Measurements from ENCODE around the gene RETREG3. TPM values are rescaled to one million over a fixed set of nuclear protein-coding genes. Genes with fewer than 3 reads are reported as not detected.

Gene RETREG3
- total and polyA plus RNA-seq, 2 of the 13 experiments (the other 11 are each of a cell fraction or from before 2014, with no cell fraction given): 47.0 to 55.8 TPM

DNA sequence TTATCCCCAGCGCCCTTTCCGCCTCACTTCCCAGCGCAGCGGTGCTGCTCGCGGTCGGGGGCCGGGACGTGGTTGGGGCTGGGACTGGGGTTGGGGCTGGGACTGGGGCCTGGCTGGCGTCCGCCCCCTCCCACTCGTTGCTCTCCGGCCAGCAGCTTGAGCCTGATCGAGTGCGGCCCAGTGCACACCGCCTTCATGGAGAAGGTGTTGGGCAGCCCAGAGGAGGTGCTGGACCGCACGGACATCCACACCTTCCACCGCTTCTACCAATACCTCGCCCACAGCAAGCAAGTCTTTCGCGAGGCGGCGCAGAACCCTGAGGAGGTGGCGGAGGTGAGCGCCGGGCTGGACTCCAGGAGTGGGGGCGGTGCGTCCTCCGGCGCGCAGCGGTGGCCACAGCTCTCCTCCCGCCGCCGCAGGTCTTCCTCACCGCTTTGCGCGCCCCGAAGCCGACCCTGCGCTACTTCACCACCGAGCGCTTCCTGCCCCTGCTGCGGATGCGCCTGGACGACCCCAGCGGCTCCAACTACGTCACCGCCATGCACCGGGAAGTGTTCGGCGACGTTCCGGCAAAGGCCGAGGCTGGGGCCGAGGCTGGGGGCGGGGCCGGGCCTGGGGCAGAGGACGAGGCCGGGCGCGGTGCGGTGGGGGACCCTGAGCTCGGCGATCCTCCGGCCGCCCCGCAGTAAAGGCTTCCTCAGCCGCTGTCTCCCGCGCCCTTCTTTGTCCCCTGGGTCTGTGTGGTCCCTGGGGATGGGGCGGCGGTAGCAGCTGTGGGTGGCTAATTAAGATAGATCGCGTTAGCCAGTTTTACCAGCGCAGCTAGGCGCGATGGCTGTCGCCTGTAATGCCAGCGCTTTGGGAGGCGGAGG is 54.7 kb downstream of the RETREG3 start (continued):
- TF ChIP-seq, protein P1, sequence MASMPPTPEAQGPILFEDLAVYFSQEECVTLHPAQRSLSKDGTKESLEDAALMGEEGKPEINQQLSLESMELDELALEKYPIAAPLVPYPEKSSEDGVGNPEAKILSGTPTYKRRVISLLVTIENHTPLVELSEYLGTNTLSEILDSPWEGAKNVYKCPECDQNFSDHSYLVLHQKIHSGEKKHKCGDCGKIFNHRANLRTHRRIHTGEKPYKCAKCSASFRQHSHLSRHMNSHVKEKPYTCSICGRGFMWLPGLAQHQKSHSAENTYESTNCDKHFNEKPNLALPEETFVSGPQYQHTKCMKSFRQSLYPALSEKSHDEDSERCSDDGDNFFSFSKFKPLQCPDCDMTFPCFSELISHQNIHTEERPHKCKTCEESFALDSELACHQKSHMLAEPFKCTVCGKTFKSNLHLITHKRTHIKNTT (CRISPR knock-in tag; IDR thresholded peaks at IDR 0.05): 0 out of 2 replicates have a peak, but pooled peaks have one; percentile 66
- TF ChIP-seq, protein P2, sequence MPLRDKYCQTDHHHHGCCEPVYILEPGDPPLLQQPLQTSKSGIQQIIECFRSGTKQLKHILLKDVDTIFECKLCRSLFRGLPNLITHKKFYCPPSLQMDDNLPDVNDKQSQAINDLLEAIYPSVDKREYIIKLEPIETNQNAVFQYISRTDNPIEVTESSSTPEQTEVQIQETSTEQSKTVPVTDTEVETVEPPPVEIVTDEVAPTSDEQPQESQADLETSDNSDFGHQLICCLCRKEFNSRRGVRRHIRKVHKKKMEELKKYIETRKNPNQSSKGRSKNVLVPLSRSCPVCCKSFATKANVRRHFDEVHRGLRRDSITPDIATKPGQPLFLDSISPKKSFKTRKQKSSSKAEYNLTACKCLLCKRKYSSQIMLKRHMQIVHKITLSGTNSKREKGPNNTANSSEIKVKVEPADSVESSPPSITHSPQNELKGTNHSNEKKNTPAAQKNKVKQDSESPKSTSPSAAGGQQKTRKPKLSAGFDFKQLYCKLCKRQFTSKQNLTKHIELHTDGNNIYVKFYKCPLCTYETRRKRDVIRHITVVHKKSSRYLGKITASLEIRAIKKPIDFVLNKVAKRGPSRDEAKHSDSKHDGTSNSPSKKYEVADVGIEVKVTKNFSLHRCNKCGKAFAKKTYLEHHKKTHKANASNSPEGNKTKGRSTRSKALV (CRISPR knock-in tag; IDR thresholded peaks at IDR 0.05): peak; percentile 96
- TF ChIP-seq ZFP82 (CRISPR knock-in tag; IDR thresholded peaks at IDR 0.05; ENCODE audit: borderline replicate concordance): peak; percentile 92; the same call in 1 of the 2 replicates
- peak; percentile 96 for TF ChIP-seq HOXA5 (CRISPR knock-in tag; IDR thresholded peaks at IDR 0.05)
- peak; percentile 92 for TF ChIP-seq MIER3 (CRISPR knock-in tag; IDR thresholded peaks at IDR 0.05; ENCODE audit: borderline replicate concordance)
- TF ChIP-seq RBFOX2 (IDR thresholded peaks at IDR 0.05; ENCODE audit: low read depth, low read length): peak; percentile 96
- TF ChIP-seq, protein P3, sequence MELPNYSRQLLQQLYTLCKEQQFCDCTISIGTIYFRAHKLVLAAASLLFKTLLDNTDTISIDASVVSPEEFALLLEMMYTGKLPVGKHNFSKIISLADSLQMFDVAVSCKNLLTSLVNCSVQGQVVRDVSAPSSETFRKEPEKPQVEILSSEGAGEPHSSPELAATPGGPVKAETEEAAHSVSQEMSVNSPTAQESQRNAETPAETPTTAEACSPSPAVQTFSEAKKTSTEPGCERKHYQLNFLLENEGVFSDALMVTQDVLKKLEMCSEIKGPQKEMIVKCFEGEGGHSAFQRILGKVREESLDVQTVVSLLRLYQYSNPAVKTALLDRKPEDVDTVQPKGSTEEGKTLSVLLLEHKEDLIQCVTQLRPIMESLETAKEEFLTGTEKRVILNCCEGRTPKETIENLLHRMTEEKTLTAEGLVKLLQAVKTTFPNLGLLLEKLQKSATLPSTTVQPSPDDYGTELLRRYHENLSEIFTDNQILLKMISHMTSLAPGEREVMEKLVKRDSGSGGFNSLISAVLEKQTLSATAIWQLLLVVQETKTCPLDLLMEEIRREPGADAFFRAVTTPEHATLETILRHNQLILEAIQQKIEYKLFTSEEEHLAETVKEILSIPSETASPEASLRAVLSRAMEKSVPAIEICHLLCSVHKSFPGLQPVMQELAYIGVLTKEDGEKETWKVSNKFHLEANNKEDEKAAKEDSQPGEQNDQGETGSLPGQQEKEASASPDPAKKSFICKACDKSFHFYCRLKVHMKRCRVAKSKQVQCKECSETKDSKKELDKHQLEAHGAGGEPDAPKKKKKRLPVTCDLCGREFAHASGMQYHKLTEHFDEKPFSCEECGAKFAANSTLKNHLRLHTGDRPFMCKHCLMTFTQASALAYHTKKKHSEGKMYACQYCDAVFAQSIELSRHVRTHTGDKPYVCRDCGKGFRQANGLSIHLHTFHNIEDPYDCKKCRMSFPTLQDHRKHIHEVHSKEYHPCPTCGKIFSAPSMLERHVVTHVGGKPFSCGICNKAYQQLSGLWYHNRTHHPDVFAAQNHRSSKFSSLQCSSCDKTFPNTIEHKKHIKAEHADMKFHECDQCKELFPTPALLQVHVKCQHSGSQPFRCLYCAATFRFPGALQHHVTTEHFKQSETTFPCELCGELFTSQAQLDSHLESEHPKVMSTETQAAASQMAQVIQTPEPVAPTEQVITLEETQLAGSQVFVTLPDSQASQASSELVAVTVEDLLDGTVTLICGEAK (IDR thresholded peaks at IDR 0.05): no peak
- TF ChIP-seq, protein P3 (CRISPR knock-in tag; IDR thresholded peaks at IDR 0.05): peak; percentile 56; the same call in 1 of the 2 replicates
- no peak for TF ChIP-seq ZFP41 (CRISPR knock-in tag; IDR thresholded peaks at IDR 0.05; ENCODE audit: borderline replicate concordance)
- no peak for TF ChIP-seq SCMH1 (CRISPR knock-in tag; IDR thresholded peaks at IDR 0.05; ENCODE audit: borderline replicate concordance)
- TF ChIP-seq, protein P4, sequence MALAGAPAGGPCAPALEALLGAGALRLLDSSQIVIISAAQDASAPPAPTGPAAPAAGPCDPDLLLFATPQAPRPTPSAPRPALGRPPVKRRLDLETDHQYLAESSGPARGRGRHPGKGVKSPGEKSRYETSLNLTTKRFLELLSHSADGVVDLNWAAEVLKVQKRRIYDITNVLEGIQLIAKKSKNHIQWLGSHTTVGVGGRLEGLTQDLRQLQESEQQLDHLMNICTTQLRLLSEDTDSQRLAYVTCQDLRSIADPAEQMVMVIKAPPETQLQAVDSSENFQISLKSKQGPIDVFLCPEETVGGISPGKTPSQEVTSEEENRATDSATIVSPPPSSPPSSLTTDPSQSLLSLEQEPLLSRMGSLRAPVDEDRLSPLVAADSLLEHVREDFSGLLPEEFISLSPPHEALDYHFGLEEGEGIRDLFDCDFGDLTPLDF (CRISPR knock-in tag; IDR thresholded peaks at IDR 0.05): no peak
- TF ChIP-seq SAFB2 (CRISPR knock-in tag; IDR thresholded peaks at IDR 0.05; ENCODE audit: borderline replicate concordance, low read depth): peak; percentile 83
- TF ChIP-seq ZNF282 (IDR thresholded peaks at IDR 0.05; ENCODE audit: partially characterized antibody): no peak
- no peak for TF ChIP-seq NBN (conservative IDR thresholded peaks at IDR 0.05)
- TF ChIP-seq FOSL1 (CRISPR knock-in tag; IDR thresholded peaks at IDR 0.05; ENCODE audit: borderline replicate concordance): peak; percentile 12; the same call in 1 of the 2 replicates

Measured in HepG2 (cell line).